Astrocyte of the spinal cord (primary cell): ENCODE data around the gene SCML1.

Experiments used
- DNase-seq: peaks from one replicate; pipeline ENCODE4 v3.0.0; 2011; ENCODE audit warnings: low read depth, low spot score
- H3K4me3 ChIP-seq: 2 replicates; pipeline ENCODE4 v1.5.1; 2011; ENCODE audit warnings: low read depth, mild to moderate bottlenecking, low read length, moderate library complexity
- CTCF ChIP-seq: IDR thresholded peaks from 2 replicates; pipeline ENCODE4 v1.5.1; 2012; ENCODE audit warnings: low read depth, mild to moderate bottlenecking, low read length, inconsistent platforms
- in situ Hi-C: cut with HindIII; loops from 2 replicates; pipeline ENCODE4 v1.10.0; 2017; ENCODE audit warnings: low sequenced_read_pairs

Gene SCML1

GRCh38 chrX:17703201-17703600 is 34.1 kb upstream of the SCML1 start:
- H3K4me3 ChIP-seq: no peak overlapping the region
- TF ChIP-seq CTCF: no peak
- DNase-seq: no peak
- in situ Hi-C loops: no loop called here

- DNase-seq: no peak
- no peak for TF ChIP-seq CTCF
- H3K4me3 ChIP-seq: no peak overlapping the region
- in situ Hi-C loops: no loop called here
Measured at GRCh38 chrX:17705211-17705610, 32.1 kb upstream of the SCML1 start.

GRCh38 chrX:17706676-17707075 is 30.6 kb upstream of the SCML1 start:
- no peak for TF ChIP-seq CTCF

GRCh38 chrX:17707731-17708130 is 29.6 kb upstream of the SCML1 start:
- in situ Hi-C loops: no loop called here
- no peak for TF ChIP-seq CTCF
- H3K4me3 ChIP-seq: no peak overlapping the region
- no peak for DNase-seq

More at GRCh38 chrX:17706676-17707075, 30.6 kb upstream of the SCML1 start:
- DNase-seq: peak; percentile 37
- in situ Hi-C loops: no loop called here
- no peak overlapping the region for H3K4me3 ChIP-seq

- DNase-seq: no peak
- in situ Hi-C loops: no loop called here
- H3K4me3 ChIP-seq: no peak overlapping the region
- no peak for TF ChIP-seq CTCF
Measured at GRCh38 chrX:17710871-17711301, 26.4 kb upstream of the SCML1 start.

- no peak for DNase-seq
- in situ Hi-C loops: no loop called here
- no peak for TF ChIP-seq CTCF
- no peak overlapping the region for H3K4me3 ChIP-seq
Measured at GRCh38 chrX:17713288-17713687, 24.0 kb upstream of the SCML1 start.

GRCh38 chrX:17718649-17719165 is 18.6 kb upstream of the SCML1 start:
- H3K4me3 ChIP-seq: no peak overlapping the region
- DNase-seq: no peak
- TF ChIP-seq CTCF: no peak
- in situ Hi-C loops: no loop called here
